CD4-positive, alpha-beta T cell (primary cell): ENCODE data around the gene GJD4. TPM values are rescaled to one million over a fixed set of nuclear protein-coding genes. Genes with fewer than 3 reads are reported as not detected.

Experiments used
- ATAC-seq: fragments of 200-7000 bp; cut with Tn5 transposase; one replicate; pipeline ENCODE4 v1.10.0; 2022; ENCODE audit warnings: mild to moderate bottlenecking; ENCODE audit not compliant: poor library complexity
- CTCF ChIA-PET: fragments of 350-600 bp; sonication (Branson Sonifier 250); formaldehyde crosslinking; loops from one replicate; lab custom pipeline; 2021; ENCODE audit warnings: antibody characterized with exemption, inconsistent platforms; lab: Charles Lee
- POLR2A ChIA-PET: fragments of 350-600 bp; sonication (Branson Sonifier 250); formaldehyde crosslinking; loops from one replicate; lab custom pipeline; 2021; ENCODE audit warnings: antibody characterized with exemption, inconsistent platforms; lab: Charles Lee
- DNase-seq, 14 experiments: peaks; one replicate each; pipeline ENCODE4 v3.0.0-alpha.2; 2013 to 2020; ENCODE audit warnings: mixed read lengths in 2 of 14
- H3K27ac ChIP-seq, 2 donors: one replicate each; pipeline versions ENCODE4 v1.5.1 to v1.7.0; 2013; ENCODE audit warnings: low read length in 2 of 2, low read depth in 1 of 2, mild to moderate bottlenecking in 1 of 2
- H3K27me3 ChIP-seq, 2 experiments: 1 replicate in 1 of 2; 2 replicates in 1 of 2; pipeline versions ENCODE4 v1.6.1 to v1.7.0; 2013; ENCODE audit warnings: low read length in 2 of 2, control low read depth in 1 of 2, mild to moderate bottlenecking in 1 of 2, moderate library complexity in 1 of 2; ENCODE audit not compliant: insufficient read depth in 2 of 2, control insufficient read depth in 1 of 2
- H3K36me3 ChIP-seq: one replicate; pipeline ENCODE4 v1.6.1; 2013; ENCODE audit warnings: low read length, control low read depth; ENCODE audit not compliant: insufficient read depth
- H3K4me1 ChIP-seq: one replicate; pipeline ENCODE4 v1.6.1; 2013; ENCODE audit warnings: low read length, control low read depth; ENCODE audit not compliant: insufficient read depth
- H3K4me3 ChIP-seq: one replicate; pipeline ENCODE4 v1.5.1; 2013; ENCODE audit warnings: mild to moderate bottlenecking, low read length, moderate library complexity
- H3K9me3 ChIP-seq, 2 experiments: 1 replicate in 1 of 2; 2 replicates in 1 of 2; pipeline versions ENCODE4 v1.6.1 to v1.7.0; 2013; ENCODE audit warnings: low read length in 2 of 2, mild to moderate bottlenecking in 2 of 2, control low read depth in 1 of 2, moderate library complexity in 1 of 2; ENCODE audit not compliant: control insufficient read depth in 1 of 2, insufficient read depth in 1 of 2
- H3K27ac Mint-ChIP-seq: one replicate; pipeline ENCODE4 v1.8.0; 2020; ENCODE audit warnings: mixed read lengths
- H3K27me3 Mint-ChIP-seq: one replicate; pipeline ENCODE4 v1.8.0; 2021; ENCODE audit warnings: mixed read lengths
- H3K36me3 Mint-ChIP-seq: one replicate; pipeline ENCODE4 v1.8.0; 2021; ENCODE audit warnings: low read depth, mixed read lengths
- H3K4me1 Mint-ChIP-seq: one replicate; pipeline ENCODE4 v1.8.0; 2021; ENCODE audit warnings: low read depth, mixed read lengths
- H3K4me3 Mint-ChIP-seq: one replicate; pipeline ENCODE4 v1.8.0; 2020; ENCODE audit warnings: mild to moderate bottlenecking, mixed read lengths
- H3K9me3 Mint-ChIP-seq: one replicate; pipeline ENCODE4 v1.8.0; 2020; ENCODE audit warnings: mixed read lengths
- CTCF ChIP-seq: fragments of 200-600 bp; IDR thresholded peaks from one replicate; pipeline ENCODE4 v1.8.0; 2022; ENCODE audit warnings: antibody characterized with exemption, mild to moderate bottlenecking
- intact Hi-C, 2 experiments: fragments of 100-400 bp; cut with DNase I in 1 of 2; cut with micrococcal nuclease in 1 of 2; formaldehyde crosslinking; loops; one replicate each; pipeline versions ENCODE4 v1.15.1 to v1.9.0; 2023 to 2025; cut with DNase I, micrococcal nuclease
- total RNA-seq, 174 experiments: library from RNA in 2 of 174; stranded (reverse) in 2 of 174; gene quantifications; one replicate each; pipeline ENCODE4 v1.2.3 and lab custom pipeline; 2021 to 2026

GJD4 gene
- total RNA-seq, 2 experiments from 2014 or later = not detected

GRCh38 chr10:35608328-35608672, 3.2 kb downstream of the GJD4 start:
- ATAC-seq (no peak), DNase-seq (no peak)
- no peak overlapping the region for H3K27ac Mint-ChIP-seq
- peaks cover 6% of the 10 kb centered on the region for H3K4me1 Mint-ChIP-seq
- H3K4me3 ChIP-seq = no peak overlapping the region
- intact Hi-C loops = loop anchor here in 1 of 2 experiments (2.0 kb wide), 1 partner anchor 21 kb away; no protein-coding TSS in a partner anchor
- POLR2A ChIA-PET = no interaction called here
- peaks cover 0 to 23% of the 10 kb centered on the region in 2 experiments for H3K9me3 ChIP-seq
- no peaks in the 10 kb centered on the region for H3K36me3 Mint-ChIP-seq
- no peak overlapping the region for H3K4me3 Mint-ChIP-seq
- no peak for TF ChIP-seq CTCF
- H3K4me1 ChIP-seq = peaks cover 10% of the 10 kb centered on the region
- H3K27me3 ChIP-seq = peaks cover 30 to 52% of the 10 kb centered on the region in 2 experiments
- H3K9me3 Mint-ChIP-seq = peaks cover 2% of the 10 kb centered on the region
- no peak overlapping the region for H3K27ac ChIP-seq
- CTCF ChIA-PET = no interaction called here
- peaks cover 65% of the 10 kb centered on the region for H3K27me3 Mint-ChIP-seq
- no peaks in the 10 kb centered on the region for H3K36me3 ChIP-seq

GRCh38 chr10:35611750-35612149, 6.6 kb downstream of the GJD4 start:
- Mint-ChIP-seq H3K27ac (no peak overlapping the region), H3K4me3 (no peak overlapping the region), H3K9me3 (peaks cover 2% of the 10 kb centered on the region), H3K27me3 (peaks cover 66% of the 10 kb centered on the region), H3K36me3 (no peaks in the 10 kb centered on the region), H3K4me1 (peaks cover 6% of the 10 kb centered on the region)
- Histone ChIP-seq H3K36me3 (no peaks in the 10 kb centered on the region), H3K9me3 (peaks cover 0 to 23% of the 10 kb centered on the region in 2 experiments), H3K4me1 (peaks cover 10% of the 10 kb centered on the region), H3K4me3 (no peak overlapping the region), H3K27me3 (peaks cover 26 to 33% of the 10 kb centered on the region in 2 experiments), H3K27ac (no peak overlapping the region)
- CTCF ChIA-PET = interaction anchor here (1.1 kb wide), 1 partner anchor 24 kb away, joined by 3 read pairs; no protein-coding TSS in a partner anchor
- DNase-seq (no peak), ATAC-seq (no peak)
- intact Hi-C loops = no loop called here
- POLR2A ChIA-PET = no interaction called here
- TF ChIP-seq CTCF = no peak

- peaks cover 58% of the 10 kb centered on the region for H3K27me3 Mint-ChIP-seq
- H3K9me3 ChIP-seq = peaks cover 0 to 23% of the 10 kb centered on the region in 2 experiments
- intact Hi-C loops = no loop called here
- H3K27me3 ChIP-seq = peaks cover 20 to 25% of the 10 kb centered on the region in 2 experiments
- H3K27ac Mint-ChIP-seq = no peak overlapping the region
- no peak overlapping the region for H3K4me3 ChIP-seq
- DNase-seq (no peak), ATAC-seq (no peak)
- H3K36me3 Mint-ChIP-seq = no peaks in the 10 kb centered on the region
- no peak for TF ChIP-seq CTCF
- H3K27ac ChIP-seq = no peak overlapping the region
- CTCF ChIA-PET = interaction anchor here (1.1 kb wide), 1 partner anchor 24 kb away, joined by 3 read pairs; no protein-coding TSS in a partner anchor
- H3K36me3 ChIP-seq = no peaks in the 10 kb centered on the region
- peaks cover under 1% of the 10 kb centered on the region for H3K4me1 Mint-ChIP-seq
- H3K4me1 ChIP-seq = peaks cover 8% of the 10 kb centered on the region
- POLR2A ChIA-PET = no interaction called here
- peaks cover 2% of the 10 kb centered on the region for H3K9me3 Mint-ChIP-seq
- H3K4me3 Mint-ChIP-seq = no peak overlapping the region
Observed at GRCh38 chr10:35612385-35613106, 7.4 kb downstream of the GJD4 start.
